IPS-15b (cell line): ENCODE measurements around the gene RDH13.
"Not testable (repeated sequence)": the region's sequence is repeated elsewhere in the genome, so short reads cannot be mapped to it uniquely, and the experiment has no call there.

ENCODE experiments used
- H3K27me3 ChIP-seq: one replicate; pipeline ENCODE4 v1.6.1; 2013; ENCODE audit warnings: low read length; ENCODE audit not compliant: control insufficient read depth, insufficient read depth
- H3K36me3 ChIP-seq: one replicate; pipeline ENCODE4 v1.6.1; 2013; ENCODE audit warnings: low read length; ENCODE audit not compliant: control insufficient read depth, insufficient read depth
- H3K4me1 ChIP-seq: one replicate; pipeline ENCODE4 v1.6.1; 2013; ENCODE audit warnings: mild to moderate bottlenecking, low read length; ENCODE audit not compliant: control insufficient read depth, insufficient read depth
- H3K4me3 ChIP-seq: one replicate; pipeline ENCODE4 v1.5.1; 2013; ENCODE audit warnings: low read depth, low read length
- H3K9ac ChIP-seq: one replicate; pipeline ENCODE4 v1.6.1; 2013; ENCODE audit warnings: low read depth, mild to moderate bottlenecking, low read length
- H3K9me3 ChIP-seq: one replicate; pipeline ENCODE4 v1.6.1; 2013; ENCODE audit warnings: mild to moderate bottlenecking, low read length; ENCODE audit not compliant: control insufficient read depth, insufficient read depth

RDH13 gene

DNA sequence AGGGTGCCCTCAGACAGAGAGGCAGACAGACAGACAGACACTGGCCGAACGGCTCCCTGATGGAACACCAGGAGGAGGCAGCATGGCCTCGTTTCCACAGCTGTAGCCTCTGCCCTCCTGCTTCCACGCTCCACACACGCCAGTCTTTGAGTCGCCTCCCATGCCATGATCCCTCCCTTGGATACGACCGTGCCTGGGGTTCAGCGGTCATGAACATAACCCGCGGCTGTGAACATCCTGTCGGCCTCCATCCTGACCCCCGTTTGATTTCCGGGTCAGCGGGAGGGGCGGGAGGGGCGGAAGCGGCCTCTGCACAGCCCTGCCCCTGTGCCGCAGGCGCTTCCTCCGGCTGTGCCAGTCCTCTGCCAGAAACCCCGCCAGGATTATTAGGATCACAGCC is 48.2 kb downstream of the RDH13 start:
- Histone ChIP-seq H3K9me3 (no peaks in the 10 kb centered on the region), H3K36me3 (peaks cover 20% of the 10 kb centered on the region), H3K27me3 (no peaks in the 10 kb centered on the region), H3K9ac (no peak overlapping the region), H3K4me1 (peaks cover 3% of the 10 kb centered on the region), H3K4me3 (no peak overlapping the region)

DNA sequence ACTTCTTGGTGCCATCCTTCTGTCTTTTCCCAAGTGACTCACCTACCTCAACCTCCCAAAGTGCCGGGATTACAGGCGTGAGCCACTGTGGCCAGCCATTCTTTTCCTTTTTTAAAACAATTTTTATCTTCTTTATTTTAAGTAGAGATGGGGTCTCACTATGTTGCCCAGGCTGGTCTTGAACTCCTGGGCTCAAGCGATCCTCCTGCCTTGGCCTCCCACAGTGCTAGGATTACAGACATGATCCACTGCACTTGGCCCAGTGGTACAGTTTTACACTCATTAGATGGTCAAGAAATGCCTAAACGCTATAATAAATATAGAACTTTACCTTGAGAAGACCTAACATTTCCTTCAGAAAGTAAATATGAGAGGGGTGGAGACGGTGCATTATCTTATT is 49.4 kb downstream of the RDH13 start:
- Histone ChIP-seq H3K4me1 (peaks cover 3% of the 10 kb centered on the region), H3K36me3 (peaks cover 20% of the 10 kb centered on the region), H3K9me3 (no peaks in the 10 kb centered on the region), H3K27me3 (no peaks in the 10 kb centered on the region), H3K9ac (no peak overlapping the region), H3K4me3 (no peak overlapping the region)

DNA sequence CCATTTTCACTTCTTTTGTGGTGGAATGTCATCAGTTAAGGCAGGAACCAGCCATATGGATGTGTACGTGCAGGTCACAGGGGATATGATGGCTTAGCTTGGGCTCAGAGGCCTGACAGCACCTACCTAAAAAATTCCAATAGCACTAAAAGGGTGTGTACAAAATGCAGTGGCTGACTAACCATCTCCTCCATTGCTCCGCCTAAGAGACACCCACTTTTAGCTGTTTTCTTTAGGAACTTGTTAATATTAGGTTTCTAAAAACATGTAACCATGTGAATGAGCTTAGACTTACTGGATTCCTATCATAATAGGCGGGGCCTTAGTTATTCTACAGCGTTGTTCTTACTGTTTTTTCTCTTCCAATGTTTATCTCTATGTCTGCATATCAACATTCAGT is 50.6 kb downstream of the RDH13 start:
- Histone ChIP-seq H3K36me3 (peaks cover 16% of the 10 kb centered on the region), H3K4me1 (peaks cover 3% of the 10 kb centered on the region), H3K9ac (no peak overlapping the region), H3K4me3 (no peak overlapping the region), H3K27me3 (no peaks in the 10 kb centered on the region), H3K9me3 (no peaks in the 10 kb centered on the region)

DNA sequence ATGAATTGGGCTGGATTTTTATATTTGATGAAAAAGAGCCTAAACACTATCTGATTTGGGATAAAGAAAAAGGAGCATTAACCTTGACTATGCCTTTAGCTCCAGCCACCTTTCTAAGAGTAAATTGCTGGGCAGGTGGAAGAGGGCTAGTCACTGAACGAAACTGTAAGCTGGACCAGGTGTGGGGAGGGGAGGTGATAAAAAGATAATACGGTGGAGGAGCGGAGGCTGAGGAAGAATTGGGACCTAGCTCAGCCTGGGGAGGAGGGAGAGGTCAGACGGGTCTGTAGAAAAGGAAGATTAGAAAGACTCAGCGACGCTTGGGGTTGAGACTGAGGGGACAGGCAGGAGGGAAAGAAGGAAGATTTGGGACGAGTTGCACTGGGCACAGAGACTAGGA is 52.4 kb downstream of the RDH13 start:
- not testable (repeated sequence) for H3K4me1 ChIP-seq, H3K9me3 ChIP-seq, H3K9ac ChIP-seq, H3K27me3 ChIP-seq
- Histone ChIP-seq H3K4me3 (peak overlapping the region; percentile 26), H3K36me3 (peaks cover 13% of the 10 kb centered on the region)

DNA sequence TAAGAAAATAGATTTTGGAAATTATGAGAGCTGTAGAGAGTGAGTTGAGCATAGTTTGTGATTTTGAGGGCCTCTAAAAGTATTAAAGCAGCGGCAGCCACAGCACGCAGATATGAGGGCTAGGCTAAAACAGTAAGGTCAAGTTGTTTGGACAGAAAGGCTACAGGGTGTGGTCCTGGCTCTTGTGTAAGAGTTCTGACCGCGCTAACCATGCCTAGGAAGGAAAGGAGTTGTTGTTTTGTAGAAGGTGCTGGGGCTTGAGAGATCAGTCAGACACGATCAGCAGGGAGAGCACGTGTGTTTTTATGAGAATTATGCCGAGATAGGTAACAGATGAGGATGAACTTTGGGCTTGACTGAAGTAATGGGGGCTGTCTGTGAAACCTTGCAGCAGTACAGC is 54.2 kb downstream of the RDH13 start:
- not testable (repeated sequence) for H3K9ac ChIP-seq
- H3K4me3 ChIP-seq: peak overlapping the region; percentile 24

DNA sequence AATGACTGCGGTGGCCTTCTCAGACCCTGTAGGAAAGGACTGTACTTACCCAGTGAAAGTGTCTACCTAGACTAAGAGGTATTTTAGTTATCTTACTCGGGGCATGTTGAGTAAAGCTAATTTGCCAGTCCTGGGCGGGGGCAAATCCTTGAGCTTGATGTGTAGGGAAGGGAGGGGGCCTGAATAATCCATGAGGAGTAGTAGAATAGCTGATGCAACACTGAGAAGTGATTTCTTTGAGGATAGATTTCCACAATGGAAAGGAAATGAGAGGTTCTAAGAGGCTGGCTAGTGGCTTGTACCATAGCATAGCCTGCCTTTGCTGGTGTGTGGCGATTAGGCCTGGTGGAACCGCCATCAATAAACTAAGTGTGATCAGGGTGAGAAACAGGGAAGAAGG is 54.8 kb downstream of the RDH13 start:
- not testable (repeated sequence) for H3K36me3 ChIP-seq, H3K27me3 ChIP-seq, H3K4me1 ChIP-seq, H3K9ac ChIP-seq, H3K9me3 ChIP-seq
- peak overlapping the region; percentile 83 for H3K4me3 ChIP-seq

More for the DNA sequence above, 54.2 kb downstream of the RDH13 start:
- H3K4me1 ChIP-seq, H3K9me3 ChIP-seq, H3K27me3 ChIP-seq, H3K36me3 ChIP-seq: not testable (repeated sequence)

DNA sequence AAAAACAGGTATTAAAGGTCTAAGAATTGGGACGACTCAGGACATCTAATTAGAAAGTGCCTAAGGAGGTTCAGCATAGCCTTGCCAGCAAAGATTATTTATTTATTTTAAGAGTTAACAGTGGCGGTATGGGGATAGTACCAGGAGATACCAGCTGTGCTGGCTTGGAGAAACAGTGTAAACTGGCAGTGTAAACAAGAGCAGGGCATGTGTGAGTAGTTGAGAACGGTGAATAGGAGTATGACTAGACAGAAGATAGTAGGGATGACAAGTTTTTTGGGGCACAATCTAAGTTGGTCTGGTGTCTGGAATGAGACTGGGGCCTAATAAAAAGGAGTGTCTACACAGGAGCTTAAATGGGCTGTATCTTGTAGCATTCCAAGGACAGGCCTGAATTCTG is 55.4 kb downstream of the RDH13 start:
- not testable (repeated sequence) for H3K4me1 ChIP-seq, H3K9me3 ChIP-seq, H3K36me3 ChIP-seq, H3K27me3 ChIP-seq, H3K9ac ChIP-seq
- H3K4me3 ChIP-seq: peak overlapping the region; percentile 83

DNA sequence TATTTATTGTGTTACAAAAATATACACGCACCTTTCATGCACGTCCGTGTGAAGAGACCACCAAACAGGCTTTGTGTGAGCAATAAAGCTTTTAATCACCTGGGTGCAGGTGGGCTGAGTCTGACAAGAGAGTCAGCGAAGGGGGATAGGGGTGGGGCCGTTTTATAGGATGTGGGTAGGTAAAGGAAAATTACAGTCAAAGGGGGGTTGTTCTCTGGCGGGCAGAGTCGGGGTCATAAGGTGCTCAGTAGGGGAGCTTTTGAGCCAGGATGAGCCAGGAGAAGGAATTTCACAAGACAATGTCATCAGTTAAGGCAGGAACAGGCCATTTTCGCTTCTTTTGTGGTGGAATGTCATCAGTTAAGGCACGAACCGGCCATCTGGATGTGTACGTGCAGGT is 56.2 kb downstream of the RDH13 start:
- Histone ChIP-seq H3K9ac (peak overlapping the region; percentile 80), H3K4me3 (peak overlapping the region; percentile 83)
- not testable (repeated sequence) for H3K4me1 ChIP-seq, H3K36me3 ChIP-seq, H3K27me3 ChIP-seq, H3K9me3 ChIP-seq

DNA sequence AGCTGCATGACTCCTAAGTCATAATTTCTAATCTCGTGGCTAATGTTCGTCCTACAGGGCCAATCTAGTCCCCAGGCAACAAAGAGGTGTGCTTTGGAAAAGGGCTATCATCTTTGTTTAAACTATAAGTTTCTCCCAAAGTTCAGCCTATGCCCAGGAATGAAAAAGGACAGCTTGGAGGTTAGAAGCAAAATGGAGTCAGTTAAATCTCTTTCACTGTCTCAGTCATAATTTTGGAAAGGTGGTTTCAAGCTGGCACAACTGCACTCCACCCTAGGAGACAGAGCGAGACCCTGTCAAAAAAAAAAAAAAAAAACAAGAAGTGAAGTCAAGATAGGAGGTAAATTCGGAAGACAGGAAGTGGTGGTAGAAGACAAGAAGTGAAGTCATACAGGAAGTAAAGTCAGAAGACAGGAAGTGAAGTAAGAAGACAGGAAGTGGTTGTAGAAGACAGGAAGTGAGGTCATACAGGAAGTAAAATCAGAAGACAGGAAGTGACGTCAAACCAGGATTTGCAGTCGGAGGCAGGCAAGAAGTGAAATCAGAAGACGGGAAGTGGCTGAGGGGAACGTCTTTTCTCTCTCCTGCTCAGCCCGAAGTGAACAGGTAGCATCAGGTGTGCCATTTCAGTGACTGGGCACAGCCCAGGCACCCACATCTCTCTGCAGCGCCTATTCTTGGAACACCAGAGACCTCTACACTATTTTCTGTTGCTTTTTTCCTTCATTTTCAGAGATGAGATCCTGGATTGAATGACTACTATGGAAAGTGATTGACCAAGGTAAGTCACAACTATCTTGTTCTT is 57.1 kb downstream of the RDH13 start:
- Histone ChIP-seq H3K9ac (peak overlapping the region; percentile 80), H3K9me3 (no peaks in the 10 kb centered on the region), H3K27me3 (no peaks in the 10 kb centered on the region), H3K36me3 (no peaks in the 10 kb centered on the region), H3K4me3 (peak overlapping the region; percentile 83), H3K4me1 (no peaks in the 10 kb centered on the region)

DNA sequence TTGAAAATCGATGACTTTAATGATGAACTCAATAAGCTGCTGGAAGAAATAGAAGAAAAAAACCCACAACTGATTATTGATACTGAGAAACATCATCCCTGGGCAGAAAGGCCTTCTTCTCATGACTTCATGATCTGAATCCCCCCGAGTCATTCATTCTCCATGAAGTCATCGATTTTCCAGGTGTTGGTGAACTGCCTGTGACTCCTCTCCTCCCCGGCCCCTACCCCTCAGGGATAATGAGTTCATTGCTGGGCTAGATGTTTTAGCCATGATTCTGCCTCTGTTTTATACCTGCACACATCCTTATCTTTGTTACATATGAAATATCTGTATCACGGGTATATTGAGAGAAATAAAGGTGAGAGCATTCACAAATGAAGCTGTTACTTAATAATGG is 62.2 kb downstream of the RDH13 start:
- Histone ChIP-seq H3K9me3 (no peaks in the 10 kb centered on the region), H3K36me3 (peaks cover 15% of the 10 kb centered on the region), H3K9ac (no peak overlapping the region), H3K4me3 (no peak overlapping the region), H3K4me1 (no peaks in the 10 kb centered on the region), H3K27me3 (no peaks in the 10 kb centered on the region)

DNA sequence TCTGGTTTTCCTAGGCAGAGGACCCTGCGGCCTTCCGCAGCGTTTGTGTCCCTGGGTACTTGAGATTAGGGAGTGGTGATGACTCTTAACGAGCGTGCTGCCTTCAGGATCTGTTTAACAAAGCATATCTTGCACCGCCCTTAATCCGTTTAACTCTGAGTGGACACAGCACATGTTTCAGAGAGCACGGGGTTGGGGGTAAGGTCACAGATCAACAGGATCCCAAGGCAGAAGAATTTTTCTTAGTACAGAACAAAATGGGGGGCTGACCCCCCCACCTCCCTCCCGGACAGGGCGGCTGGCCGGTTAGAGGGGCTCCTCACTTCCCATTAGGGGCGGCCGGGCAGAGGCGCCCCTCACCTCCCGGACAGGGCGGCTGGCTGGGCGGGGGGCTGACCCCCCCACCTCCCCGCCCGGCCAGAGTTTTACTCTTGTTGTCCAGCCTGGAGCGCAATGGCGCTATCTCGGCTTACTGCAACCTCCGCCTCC is 64.2 kb downstream of the RDH13 start:
- H3K4me3 ChIP-seq, H3K9ac ChIP-seq, H3K27me3 ChIP-seq, H3K9me3 ChIP-seq, H3K4me1 ChIP-seq: not testable (repeated sequence)
- H3K36me3 ChIP-seq: peaks cover 24% of the 10 kb centered on the region

DNA sequence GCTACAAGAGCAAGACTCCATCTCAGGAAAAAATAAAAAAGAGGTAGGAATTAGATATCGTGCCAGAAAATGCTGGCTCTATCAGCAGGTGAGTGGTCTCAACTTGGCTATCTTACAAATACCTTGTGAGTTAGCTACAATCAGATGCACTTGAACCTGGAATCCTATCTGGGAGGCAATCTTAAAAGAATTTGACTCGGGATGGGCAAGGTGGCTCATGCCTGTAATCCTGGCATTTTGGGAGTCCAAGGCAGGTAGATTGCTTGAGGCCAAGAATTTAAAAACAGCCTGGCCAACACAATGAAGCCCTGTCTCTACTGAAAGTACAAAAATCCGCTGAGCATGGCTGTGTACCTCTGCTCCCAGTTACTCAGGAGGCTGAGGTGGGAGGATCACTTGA is 67.4 kb downstream of the RDH13 start:
- Histone ChIP-seq H3K27me3 (no peaks in the 10 kb centered on the region), H3K9me3 (no peaks in the 10 kb centered on the region), H3K4me1 (no peaks in the 10 kb centered on the region), H3K4me3 (no peak overlapping the region), H3K36me3 (peaks cover 34% of the 10 kb centered on the region), H3K9ac (no peak overlapping the region)
